GM06990 (cell line): ENCODE measurements around the gene SEMA5A.

Experiments
- DNase-seq: peaks from one replicate; pipeline ENCODE4 v3.0.0-alpha.2; 2011; ENCODE audit not compliant: insufficient read length; ENCODE audit errors: extremely low read depth
- H3K27me3 ChIP-seq: replicated peaks from 2 replicates; pipeline ENCODE4 v1.6.0; 2011; ENCODE audit warnings: low read length; ENCODE audit not compliant: control insufficient read depth, insufficient read depth
- H3K36me3 ChIP-seq: 2 replicates; pipeline ENCODE4 v1.5.1; 2011; ENCODE audit warnings: low read length; ENCODE audit not compliant: control insufficient read depth, insufficient read depth
- H3K4me3 ChIP-seq: replicated peaks from 2 replicates; pipeline ENCODE4 v1.5.1; 2011; ENCODE audit warnings: low read depth, mild to moderate bottlenecking, control low read depth, low read length
- CTCF ChIP-seq: IDR thresholded peaks from 2 replicates; pipeline ENCODE4 v1.5.1; 2011; ENCODE audit warnings: low read length, control low read depth, mild to moderate bottlenecking, inconsistent platforms; ENCODE audit not compliant: insufficient read depth, poor library complexity, severe bottlenecking

Gene SEMA5A

GRCh38 chr5:9547122-9547947 lies 1.5 kb upstream of the SEMA5A start:
- DNase-seq: no peak
- Histone ChIP-seq H3K4me3 (no peak overlapping the region), H3K27me3 (no peaks in the 10 kb centered on the region), H3K36me3 (no peaks in the 10 kb centered on the region)
- no peak for TF ChIP-seq CTCF

- peak overlapping the region; percentile 61 for H3K4me3 ChIP-seq
- H3K27me3 ChIP-seq: no peaks in the 10 kb centered on the region
- DNase-seq: peak; percentile 28
- H3K36me3 ChIP-seq: no peaks in the 10 kb centered on the region
- no peak for TF ChIP-seq CTCF
Observed at GRCh38 chr5:9545136-9545991, 511 bp downstream of the SEMA5A start.

GRCh38 chr5:9544502-9545135 lies 1.3 kb downstream of the SEMA5A start:
- DNase-seq: peak; percentile 77
- peak; percentile 97 for TF ChIP-seq CTCF
- Histone ChIP-seq H3K36me3 (no peaks in the 10 kb centered on the region), H3K27me3 (no peaks in the 10 kb centered on the region), H3K4me3 (peak overlapping the region; percentile 61)

- peak overlapping the region; percentile 61 for H3K4me3 ChIP-seq
Observed at GRCh38 chr5:9544056-9544455, 1.8 kb downstream of the SEMA5A start.

More at GRCh38 chr5:9544056-9544455, 1.8 kb downstream of the SEMA5A start:
- no peak for TF ChIP-seq CTCF
- Histone ChIP-seq H3K36me3 (no peaks in the 10 kb centered on the region), H3K27me3 (no peaks in the 10 kb centered on the region)
- no peak for DNase-seq
